NB4 (cell line): ENCODE measurements around the gene FAM90A26.
A peak's percentile ranks its signal among the peaks of the same experiment; 100 is the strongest.
"Not testable (repeated sequence)": the region's sequence is repeated elsewhere in the genome, so short reads cannot be mapped to it uniquely, and the experiment has no call there.

ENCODE experiments used
- DNase-seq: peaks from one replicate; pipeline ENCODE4 v3.0.0; 2010; ENCODE audit warnings: low read depth
- H3K4me3 ChIP-seq: one replicate; pipeline ENCODE4 v1.5.1; 2011; ENCODE audit warnings: mild to moderate bottlenecking, low read depth, low read length, moderate library complexity
- CTCF ChIP-seq: IDR thresholded peaks from one replicate; pipeline ENCODE4 v1.5.1; 2012; ENCODE audit warnings: low read depth, low read length
- MAX ChIP-seq: IDR thresholded peaks from 2 replicates; pipeline ENCODE4 v1.6.1; 2011; ENCODE audit warnings: low read depth, low read length
- MYC ChIP-seq: IDR thresholded peaks from 2 replicates; pipeline ENCODE4 v1.6.1; 2011; ENCODE audit warnings: low read depth, low read length
- POLR2A ChIP-seq: IDR thresholded peaks from 2 replicates; pipeline ENCODE4 v1.6.1; 2011; ENCODE audit warnings: mild to moderate bottlenecking; ENCODE audit not compliant: insufficient read length; ENCODE audit errors: extremely low read depth

The FAM90A26 gene

GRCh38 chr4:9146967-9147366 is 23.2 kb upstream of the FAM90A26 start:
- DNase-seq, result no peak
- no peak overlapping the region for H3K4me3 ChIP-seq
- TF ChIP-seq CTCF (no peak), MYC (no peak)

GRCh38 chr4:9147368-9147767 is 22.8 kb upstream of the FAM90A26 start:
- DNase-seq, H3K4me3 ChIP-seq: not testable (repeated sequence)

- not testable (repeated sequence) for H3K4me3 ChIP-seq
- DNase-seq, result peak; percentile 36
Measured at GRCh38 chr4:9148611-9149409, 21.4 kb upstream of the FAM90A26 start.

- not testable (repeated sequence) for DNase-seq
- H3K4me3 ChIP-seq, result peak overlapping the region; percentile 61
Measured at GRCh38 chr4:9151809-9152179, 18.4 kb upstream of the FAM90A26 start.

GRCh38 chr4:9152180-9153007 is 17.8 kb upstream of the FAM90A26 start:
- DNase-seq, result peak; percentile 95
- H3K4me3 ChIP-seq, result peak overlapping the region; percentile 61
- TF ChIP-seq MAX (peak; percentile 45; the same call in 1 of the 2 replicates), POLR2A (peak; percentile 31)

GRCh38 chr4:9153008-9153570 is 17.1 kb upstream of the FAM90A26 start:
- DNase-seq, result peak; percentile 98
- peak; percentile 55 for TF ChIP-seq MAX
- peak; percentile 79 for TF ChIP-seq POLR2A
- peak; percentile 73 for TF ChIP-seq MYC
- H3K4me3 ChIP-seq, result peak overlapping the region; percentile 69

- peak; percentile 28; the same call in 1 of the 2 replicates for TF ChIP-seq MYC
- peak overlapping the region; percentile 69 for H3K4me3 ChIP-seq
- peak; percentile 84 for DNase-seq
Measured at GRCh38 chr4:9153571-9154157, 16.5 kb upstream of the FAM90A26 start.

- H3K4me3 ChIP-seq, DNase-seq: not testable (repeated sequence)
Measured at GRCh38 chr4:9155101-9155886, 14.9 kb upstream of the FAM90A26 start.

- DNase-seq, H3K4me3 ChIP-seq: not testable (repeated sequence)
Measured at GRCh38 chr4:9158392-9158791, 11.8 kb upstream of the FAM90A26 start.

- not testable (repeated sequence) for DNase-seq, H3K4me3 ChIP-seq
Measured at GRCh38 chr4:9160046-9160445, 10.2 kb upstream of the FAM90A26 start.

- not testable (repeated sequence) for H3K4me3 ChIP-seq, DNase-seq
Measured at GRCh38 chr4:9165990-9166389, 4.2 kb upstream of the FAM90A26 start.

GRCh38 chr4:9210357-9210756 is 40.1 kb downstream of the FAM90A26 start, which contains the start of gene USP17L10:
Gene USP17L10, plus strand, starts transcription at chr4:9210657. Its CDS starts 0 bp downstream, at chr4:9210657.
- H3K4me3 ChIP-seq, DNase-seq: not testable (repeated sequence)

- DNase-seq, H3K4me3 ChIP-seq: not testable (repeated sequence)
Measured at GRCh38 chr4:9214701-9215100, 44.5 kb downstream of the FAM90A26 start.

- DNase-seq, result not testable (repeated sequence)
Measured at GRCh38 chr4:9215105-9215504, 44.9 kb downstream of the FAM90A26 start, which contains the start of gene USP17L11. Gene USP17L11, plus strand, starts transcription at chr4:9215405. Its CDS starts 0 bp downstream, at chr4:9215405.

GRCh38 chr4:9219852-9220251 is 49.6 kb downstream of the FAM90A26 start, which contains the start of gene USP17L12:
Gene USP17L12, plus strand, starts transcription at chr4:9220152. Its CDS starts 0 bp downstream, at chr4:9220152.
- DNase-seq, H3K4me3 ChIP-seq: not testable (repeated sequence)

More at GRCh38 chr4:9215105-9215504, 44.9 kb downstream of the FAM90A26 start, which contains the start of gene USP17L11:
- H3K4me3 ChIP-seq, result not testable (repeated sequence)
